Stimulated activated CD4-positive, alpha-beta T cell treated with anti-CD3 and anti-CD28 coated beads, TNF-alpha, amount 100 ng/mL, for 24 hours (primary cell): ENCODE measurements around the gene CEP72.
"Not testable (repeated sequence)": the region's sequence is repeated elsewhere in the genome, so short reads cannot be mapped to it uniquely, and the experiment has no call there.

ENCODE experiments used
- DNase-seq, 3 experiments: peaks; one replicate each; pipeline ENCODE4 v3.0.0-alpha.2; 2020; ENCODE audit warnings: low read depth in 3 of 3

The CEP72 gene

DNA sequence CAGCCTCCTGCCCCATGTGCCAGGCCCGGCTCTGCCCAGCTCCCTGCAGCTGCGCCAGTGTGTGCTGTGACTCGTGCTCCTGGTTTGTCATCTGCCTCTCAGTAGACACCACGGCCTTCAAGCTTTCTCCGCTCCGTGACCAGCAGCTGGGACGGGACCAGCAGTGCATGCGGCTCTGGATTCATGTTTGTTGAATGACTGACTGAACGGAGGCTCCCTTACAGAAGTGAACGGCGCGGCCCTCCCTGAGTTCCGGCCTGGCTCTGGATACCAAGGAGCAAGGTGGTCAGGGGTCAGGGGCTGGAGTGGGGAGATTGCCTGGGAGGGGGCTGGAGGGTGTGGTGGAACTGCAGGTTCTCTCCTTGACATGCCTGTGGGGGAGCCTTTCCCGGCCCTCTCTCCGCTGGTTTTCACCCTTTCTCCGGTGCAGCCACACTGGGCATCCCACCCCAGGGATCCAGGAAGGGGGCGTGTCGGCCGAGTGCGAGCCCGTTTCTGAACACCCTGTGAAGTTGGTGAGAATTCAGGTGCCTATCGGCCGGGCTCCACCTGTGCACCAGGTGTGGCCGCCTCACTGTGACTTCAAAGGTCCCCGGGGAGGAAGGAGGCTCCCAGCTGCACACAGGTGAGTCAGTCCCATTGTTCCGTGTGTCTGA, 11.1 kb upstream of the CEP72 start:
- DNase-seq, result no peak

DNA sequence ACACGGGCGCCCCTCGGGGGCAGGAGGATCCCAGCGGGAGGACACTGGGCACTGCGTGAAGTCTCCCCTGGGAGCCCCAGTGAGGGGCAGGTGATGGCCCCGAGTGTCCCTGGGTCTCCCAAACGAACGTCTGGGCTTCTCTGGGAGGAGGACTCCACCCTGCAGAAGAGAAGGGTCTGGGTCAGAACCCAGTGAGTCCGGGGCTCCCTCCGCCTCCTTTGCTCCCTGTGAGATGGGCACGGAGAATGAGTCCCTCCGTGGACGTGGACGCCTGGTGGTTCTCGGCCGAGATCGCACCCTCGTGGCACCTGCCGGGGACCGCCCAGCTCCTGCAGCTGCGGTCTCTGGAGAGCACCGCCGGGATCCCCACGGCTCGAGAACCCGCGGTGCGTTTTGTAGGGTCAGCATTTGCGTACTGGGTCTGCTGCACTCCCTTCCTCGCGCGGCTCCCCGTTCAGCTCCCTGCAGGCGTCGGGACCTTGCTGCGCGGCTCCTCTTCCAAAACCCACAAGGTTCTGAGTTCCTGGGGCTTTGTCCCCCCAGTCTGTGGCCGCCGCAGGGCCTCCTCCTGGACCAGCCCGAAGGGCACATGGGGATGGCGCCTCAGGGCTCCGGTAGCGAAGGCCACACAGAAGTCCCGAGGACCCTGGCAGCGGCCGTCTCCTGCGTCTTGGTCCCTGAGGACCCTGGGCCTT, 10.2 kb upstream of the CEP72 start:
- DNase-seq, result no peak

DNA sequence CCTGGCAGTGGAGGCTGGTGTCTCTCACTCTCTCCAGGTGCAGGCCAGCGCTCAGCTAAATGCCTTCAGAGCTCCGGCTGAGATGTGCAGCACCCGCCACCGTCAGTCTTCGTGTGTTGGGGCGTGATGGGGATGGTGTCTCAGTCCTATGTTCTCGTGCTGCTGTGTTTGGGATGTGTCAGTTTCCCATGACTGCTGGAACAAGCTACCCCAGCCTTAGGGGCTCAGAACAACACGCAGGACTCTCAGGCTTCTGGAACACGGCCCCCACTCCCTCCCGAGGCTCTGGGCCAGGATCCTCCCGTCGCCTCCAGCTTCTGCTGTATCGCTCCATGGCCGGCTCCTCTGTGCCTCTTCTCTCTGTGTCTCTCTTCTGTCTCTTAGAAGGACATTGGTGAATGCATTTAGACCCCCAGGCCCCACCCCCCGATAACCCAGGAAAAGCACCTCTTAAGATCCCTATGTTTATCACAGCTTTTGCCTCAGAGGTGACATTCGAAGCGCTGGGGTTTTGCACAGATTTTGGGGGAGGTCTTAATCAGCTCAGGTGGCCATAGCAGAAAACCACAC, 9.6 kb upstream of the CEP72 start:
- no peak for DNase-seq

GRCh38 chr5:603081-603998, 8.8 kb upstream of the CEP72 start:
- DNase-seq, result no peak

DNA sequence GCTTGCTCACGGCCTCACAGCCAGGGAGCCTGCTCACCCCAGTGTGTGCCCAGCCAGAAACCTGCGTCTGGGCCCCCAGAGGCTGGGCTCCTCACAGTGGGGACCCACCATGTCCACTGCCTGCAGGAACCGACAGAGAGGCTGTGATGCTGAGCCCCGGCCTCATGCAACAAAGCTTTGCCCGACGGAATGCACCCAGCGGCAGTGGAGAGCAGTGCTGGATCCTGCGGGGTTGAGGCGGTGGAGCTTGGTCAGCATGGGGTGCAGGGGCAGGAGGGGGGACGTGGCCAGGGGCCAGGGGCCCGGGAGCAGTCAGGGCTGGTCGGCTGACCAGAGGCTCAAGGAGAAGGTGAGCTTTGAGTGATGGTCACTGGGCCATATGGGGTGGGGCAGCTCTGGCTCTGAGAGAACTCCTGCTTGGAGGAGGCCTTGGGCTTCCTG, 7.7 kb upstream of the CEP72 start:
- DNase-seq, result no peak

DNA sequence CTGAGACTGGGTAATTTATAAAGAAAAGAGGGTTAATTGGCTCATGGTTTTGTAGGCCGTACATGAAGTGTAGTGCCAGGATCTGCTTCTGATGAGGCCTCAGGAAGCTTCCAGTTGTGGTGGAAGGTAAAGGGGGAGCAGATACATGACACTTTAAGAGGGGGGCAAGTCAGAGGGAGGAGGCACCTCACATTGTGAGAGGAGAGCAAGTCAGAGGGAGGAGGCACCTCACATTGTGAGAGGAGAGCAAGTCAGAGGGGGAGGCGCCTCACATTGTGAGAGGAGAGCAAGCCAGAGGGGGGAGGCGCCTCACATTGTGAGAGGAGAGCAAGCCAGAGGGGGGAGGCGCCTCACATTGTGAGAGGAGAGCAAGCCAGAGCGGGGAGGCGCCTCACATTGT, 7.0 kb upstream of the CEP72 start:
- not testable (repeated sequence) for DNase-seq

DNA sequence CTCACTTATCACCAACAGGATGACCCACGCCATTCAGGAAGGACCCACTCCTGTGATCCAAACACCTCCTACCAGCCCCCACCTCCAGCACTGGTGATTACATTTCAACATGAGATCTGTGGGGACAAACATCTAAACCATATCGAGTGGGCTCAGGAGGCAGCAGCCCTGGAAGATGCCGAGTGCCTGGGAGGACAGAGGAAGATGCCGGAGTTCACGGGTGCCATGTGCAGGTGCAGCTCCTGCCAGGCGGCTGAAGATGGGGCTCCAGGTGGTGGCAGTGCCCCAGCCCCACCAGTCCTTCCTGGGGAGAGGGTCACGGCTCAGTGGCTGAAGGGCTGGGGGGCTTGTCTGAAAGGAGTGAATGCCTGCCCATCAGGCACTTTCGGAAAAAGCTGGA, 6.1 kb upstream of the CEP72 start:
- no peak for DNase-seq

GRCh38 chr5:606526-607399, 5.4 kb upstream of the CEP72 start:
- no peak for DNase-seq

GRCh38 chr5:607541-608428, 4.4 kb upstream of the CEP72 start:
- DNase-seq, result no peak

DNA sequence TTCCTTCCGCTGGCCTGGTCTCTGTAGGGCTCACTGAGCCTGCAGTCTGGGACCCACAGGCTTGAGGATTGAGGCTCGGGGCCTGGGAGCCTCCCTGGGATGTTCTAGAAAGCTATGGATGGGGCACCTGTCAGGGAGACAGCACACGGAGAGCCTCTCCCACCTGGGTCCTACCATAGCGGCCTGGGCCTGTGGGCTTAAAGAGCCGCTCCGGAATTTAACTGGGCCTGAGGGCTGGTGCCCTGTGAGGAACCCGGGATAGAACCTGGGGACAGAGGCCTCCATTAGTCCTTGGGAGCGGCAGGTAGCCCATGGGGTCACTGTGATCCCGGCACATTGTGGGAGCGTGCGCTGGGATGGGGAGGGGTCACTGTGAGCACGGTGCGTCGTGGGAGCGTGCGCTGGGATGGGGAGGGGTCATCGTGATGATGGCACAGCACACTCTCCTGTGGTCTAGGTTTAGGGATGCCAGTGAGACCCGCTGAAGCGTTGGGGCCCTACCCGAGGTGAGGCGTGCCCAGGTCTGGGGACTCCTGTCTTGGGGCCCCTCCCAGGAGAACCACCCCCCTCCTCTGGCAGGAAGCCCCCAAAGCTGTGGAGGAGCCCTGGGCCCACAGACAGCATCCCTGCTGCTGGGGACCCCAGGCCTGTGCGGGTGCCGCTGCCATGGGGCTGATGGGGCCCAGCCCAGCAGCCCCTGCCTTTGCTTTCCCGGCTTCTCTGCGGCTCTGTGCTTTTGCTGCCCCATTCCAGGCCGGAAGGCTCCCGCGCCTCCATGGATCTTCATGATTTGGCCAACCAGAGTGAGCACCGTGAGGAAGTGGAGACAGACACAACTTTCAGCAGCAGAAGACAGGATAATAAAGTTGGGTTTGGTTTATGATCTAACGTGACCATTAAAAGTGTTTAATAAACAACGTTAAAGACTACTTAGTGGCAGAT, 3.4 kb upstream of the CEP72 start:
- DNase-seq, result no peak

- DNase-seq, result no peak
These were observed 2.6 kb upstream of the CEP72 start for GRCh38 chr5:609506-609905.

DNA sequence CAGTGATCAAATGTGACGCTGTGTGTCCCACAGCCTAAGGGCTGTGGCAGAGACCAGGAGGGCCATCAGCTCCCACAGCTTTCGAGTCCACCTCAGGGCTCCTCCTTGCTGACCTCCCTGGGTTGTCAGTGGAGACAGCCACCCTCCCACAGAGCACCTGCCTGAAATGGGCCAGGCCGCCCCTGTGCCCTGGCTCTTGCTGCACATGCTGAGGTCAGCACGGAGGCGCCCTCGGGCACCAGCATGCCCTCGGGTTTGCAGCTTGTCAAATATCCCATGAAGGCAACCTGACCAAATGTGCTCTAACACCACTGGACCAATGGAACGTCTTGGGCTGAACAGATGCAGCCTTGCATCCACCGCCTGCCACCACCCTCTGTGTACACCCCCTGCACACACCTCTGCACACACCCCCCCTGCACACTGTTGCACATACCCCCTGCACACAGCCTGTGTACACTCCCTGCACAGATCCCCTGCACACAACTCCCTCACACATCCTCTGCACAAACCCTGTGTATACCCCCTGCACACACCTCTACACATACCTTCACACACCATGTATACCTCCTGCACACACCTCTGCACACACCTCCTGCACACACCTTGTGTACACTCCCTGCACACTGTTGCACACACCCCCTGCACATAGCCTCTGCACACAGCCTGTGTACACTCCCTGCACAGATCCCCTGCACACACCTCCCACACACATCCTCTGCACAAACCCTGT, 2.0 kb upstream of the CEP72 start:
- DNase-seq, result no peak

DNA sequence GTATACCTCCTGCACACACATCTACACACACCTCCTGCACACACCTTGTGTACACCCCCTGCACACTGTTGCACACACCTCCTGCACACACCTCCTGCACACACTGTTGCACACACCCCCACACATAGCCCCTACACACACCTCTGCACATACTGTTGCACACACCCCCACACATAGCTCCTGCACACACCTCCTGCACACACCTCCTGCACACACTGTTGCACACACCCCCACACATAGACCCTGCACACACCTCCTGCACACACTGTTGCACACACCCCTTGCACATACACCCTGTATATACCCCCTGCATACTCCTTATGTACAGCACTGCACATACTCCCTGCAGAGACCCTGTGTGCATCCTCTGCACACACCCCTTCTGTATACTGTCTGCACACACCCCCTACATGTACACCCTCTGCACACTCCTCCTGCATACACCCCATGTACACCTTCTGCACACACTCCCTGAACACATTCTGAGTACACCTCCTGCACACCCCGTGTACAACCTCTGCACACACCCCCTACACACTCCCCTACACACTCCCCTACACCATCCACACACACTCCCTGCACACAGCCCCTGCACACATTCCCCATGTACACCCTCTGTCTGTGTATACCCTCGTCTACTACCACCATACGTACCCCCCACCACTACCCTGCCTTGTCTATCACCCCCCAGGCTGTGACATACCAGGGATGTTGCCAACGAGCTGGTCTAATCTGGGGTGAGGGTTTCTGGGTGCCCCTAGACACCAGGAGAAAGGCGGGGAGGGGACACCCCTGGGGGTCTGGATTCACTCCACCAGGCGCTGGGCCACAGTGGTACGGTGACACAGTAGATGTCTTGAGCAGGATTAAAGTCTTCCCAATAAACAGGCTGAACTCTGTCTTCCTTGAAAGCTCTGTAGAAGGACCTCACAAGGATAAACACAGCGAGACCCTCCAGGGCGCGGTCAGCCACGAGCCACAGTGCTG, 1.1 kb upstream of the CEP72 start:
- DNase-seq, result no peak

DNA sequence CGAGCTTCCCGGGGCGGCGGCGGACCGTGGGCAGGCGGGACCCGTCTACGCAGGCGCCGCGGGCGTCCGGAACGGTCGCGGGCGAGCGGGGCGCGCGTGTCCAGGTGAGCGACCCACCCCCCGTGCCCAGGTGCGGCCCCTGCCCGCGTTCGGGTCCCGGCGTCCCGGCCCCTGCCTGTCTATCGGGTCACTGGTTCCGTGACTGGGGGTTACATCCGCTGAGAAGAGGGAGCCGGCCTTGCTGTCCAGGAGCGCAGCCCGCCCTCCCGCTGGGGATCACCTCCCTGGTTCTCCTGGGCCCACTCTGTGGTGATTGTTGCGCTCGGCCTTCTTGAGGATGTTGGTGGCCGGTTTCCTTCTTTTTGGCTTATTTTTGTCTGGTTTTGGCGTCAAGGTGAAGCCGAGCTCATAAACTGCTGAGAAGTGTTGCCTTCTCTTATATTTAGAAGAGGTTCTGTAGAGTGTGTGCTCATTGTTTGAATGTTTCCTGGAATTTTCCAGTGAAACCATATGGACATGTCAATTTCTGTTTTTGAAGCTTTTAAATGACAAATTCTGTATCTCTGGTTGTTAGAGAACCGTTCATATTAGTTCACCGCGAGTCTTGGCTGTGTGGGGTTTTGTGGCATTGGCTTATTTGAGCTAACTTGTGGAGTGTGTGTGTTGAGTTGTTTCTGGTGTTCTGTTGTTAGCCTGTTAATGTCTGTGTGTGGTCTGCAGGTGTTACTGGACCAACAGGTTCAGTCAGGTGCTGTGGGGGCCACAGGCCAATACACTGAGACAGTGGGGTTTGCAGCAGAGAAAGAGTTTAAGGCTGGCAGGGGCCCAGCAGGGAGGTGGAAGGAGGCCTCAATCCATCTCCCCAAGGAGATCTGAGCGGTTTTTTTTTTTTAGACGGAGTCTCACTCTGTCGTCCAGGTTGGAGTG, 621 bp downstream of the CEP72 start:
- DNase-seq, result peak in 1 of 3 experiments; percentile 22

DNA sequence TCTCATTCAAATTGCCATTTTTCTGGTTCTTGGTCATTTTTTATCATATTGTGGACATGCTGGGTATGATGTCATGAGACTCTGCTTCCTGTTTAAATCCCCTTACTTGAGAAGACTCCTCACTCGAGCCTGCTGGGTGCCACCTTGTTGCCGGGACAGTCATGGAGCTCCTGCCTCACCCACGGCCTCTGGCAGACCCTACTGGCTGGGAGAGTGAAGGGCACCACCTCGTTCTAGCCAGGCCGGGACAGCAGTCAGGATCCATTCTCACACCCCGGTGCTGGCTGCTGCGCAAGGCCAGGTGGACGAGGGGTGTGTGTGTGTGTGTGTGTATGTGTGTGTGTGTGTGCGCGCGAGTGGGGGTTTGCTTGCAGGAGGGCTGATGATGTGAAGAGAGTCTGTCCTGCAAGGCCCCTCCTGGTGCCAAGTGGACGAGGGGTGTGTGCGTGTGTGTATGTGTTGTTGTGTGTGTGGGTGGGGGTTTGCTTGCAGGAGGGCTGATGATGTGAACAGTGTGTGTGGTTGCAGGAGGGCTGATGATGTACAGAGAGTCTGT, 4.4 kb downstream of the CEP72 start:
- DNase-seq, result no peak

GRCh38 chr5:617896-618295, 5.8 kb downstream of the CEP72 start:
- DNase-seq, result no peak
